SK-N-MC (cell line): ENCODE results near the gene BLOC1S6.

ENCODE experiments used
- DNase-seq: peaks from one replicate; pipeline ENCODE4 v3.0.0-alpha.2; 2011; ENCODE audit warnings: low read depth, low spot score
- H3K27ac ChIP-seq: fragments of 200-600 bp; sonication (generic); 2 replicates; pipeline ENCODE4 v1.5.1; 2016; ENCODE audit warnings: mixed run types
- H3K36me3 ChIP-seq: fragments of 200-600 bp; sonication (generic); 2 replicates; pipeline ENCODE4 v1.6.1; 2017; ENCODE audit warnings: antibody characterized with exemption, low read length, mixed read lengths; ENCODE audit not compliant: insufficient read depth
- H3K4me3 ChIP-seq: fragments of 200-600 bp; sonication (generic); 2 replicates; pipeline ENCODE4 v1.5.1; 2016
- H3K9ac ChIP-seq: fragments of 200-600 bp; sonication (generic); 2 replicates; pipeline ENCODE4 v1.8.0; 2017; ENCODE audit warnings: mixed run types, mixed read lengths; ENCODE audit not compliant: insufficient read length
- H3K9me3 ChIP-seq: fragments of 200-600 bp; sonication (generic); 2 replicates; pipeline ENCODE4 v1.6.1; 2017; ENCODE audit warnings: low read depth, mild to moderate bottlenecking, antibody characterized with exemption, low read length, moderate library complexity, mixed read lengths
- EZH2 ChIP-seq: fragments of 200-600 bp; sonication (generic); IDR thresholded peaks from one replicate; pipeline ENCODE4 v1.6.1; 2017; ENCODE audit warnings: antibody characterized with exemption
- FOXP2 ChIP-seq: optimal IDR thresholded peaks from 2 replicates; pipeline ENCODE3; 2011; ENCODE audit warnings: mild to moderate bottlenecking, moderate library complexity; ENCODE audit not compliant: insufficient read depth; ENCODE audit errors: extremely low read length, control extremely low read depth
- POLR2AphosphoS5 ChIP-seq: IDR thresholded peaks from 2 replicates; pipeline ENCODE4 v1.6.1; 2012; ENCODE audit warnings: mild to moderate bottlenecking, low read depth, low read length, borderline replicate concordance

The BLOC1S6 gene, protein sequence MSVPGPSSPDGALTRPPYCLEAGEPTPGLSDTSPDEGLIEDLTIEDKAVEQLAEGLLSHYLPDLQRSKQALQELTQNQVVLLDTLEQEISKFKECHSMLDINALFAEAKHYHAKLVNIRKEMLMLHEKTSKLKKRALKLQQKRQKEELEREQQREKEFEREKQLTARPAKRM

GRCh38 chr15:45587095-45587862 is at the start of gene BLOC1S6:
Gene BLOC1S6, plus strand, starts transcription at chr15:45587379. Its CDS starts 65 bp downstream, at chr15:45587444.
- H3K9ac ChIP-seq, result peak within 1 kb of the TSS; percentile 98
- H3K4me3 ChIP-seq, result peak within 1 kb of the TSS; percentile 94
- no peak for TF ChIP-seq FOXP2
- TF ChIP-seq POLR2AphosphoS5, result peak; percentile 91
- no peak for TF ChIP-seq EZH2
- H3K9me3 ChIP-seq, result no peaks in the 10 kb centered on the region
- peaks cover under 1% of the 10 kb centered on the region; the same call in 1 of the 2 replicates for H3K36me3 ChIP-seq
- peak within 1 kb of the TSS; percentile 96 for H3K27ac ChIP-seq
- no peak for DNase-seq

GRCh38 chr15:45539680-45540079 is 47.5 kb upstream of the BLOC1S6 start:
- DNase-seq, result no peak
- TF ChIP-seq POLR2AphosphoS5 (no peak), EZH2 (no peak), FOXP2 (no peak)
- H3K4me3 ChIP-seq, result no peak overlapping the region
- no peak overlapping the region for H3K9ac ChIP-seq
- no peaks in the 10 kb centered on the region for H3K36me3 ChIP-seq
- H3K9me3 ChIP-seq, result no peaks in the 10 kb centered on the region
- no peak overlapping the region for H3K27ac ChIP-seq

DNA sequence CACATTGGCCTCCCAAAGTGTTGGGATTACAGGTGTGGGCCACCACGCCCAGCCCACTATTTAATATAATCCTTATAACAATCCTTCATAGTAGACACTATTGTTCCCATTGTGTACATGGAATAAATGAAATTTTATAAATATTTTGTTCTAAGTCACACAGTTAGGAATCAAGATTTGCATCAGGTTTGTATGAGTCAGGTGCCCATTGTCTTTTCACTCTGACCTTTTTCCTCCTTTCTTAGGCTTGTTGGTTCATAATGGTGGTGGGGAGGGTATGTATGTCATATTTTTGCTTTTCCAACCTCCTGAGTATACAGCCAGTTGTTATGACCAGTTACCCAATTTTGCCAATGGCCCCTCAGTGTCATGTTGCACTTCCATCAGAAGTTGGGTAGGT is 46.6 kb upstream of the BLOC1S6 start:
- no peak for TF ChIP-seq POLR2AphosphoS5
- TF ChIP-seq EZH2, result no peak
- TF ChIP-seq FOXP2, result no peak
- no peak for DNase-seq
- Histone ChIP-seq H3K9me3 (no peaks in the 10 kb centered on the region), H3K4me3 (no peak overlapping the region), H3K27ac (no peak overlapping the region), H3K36me3 (no peaks in the 10 kb centered on the region), H3K9ac (no peak overlapping the region)

DNA sequence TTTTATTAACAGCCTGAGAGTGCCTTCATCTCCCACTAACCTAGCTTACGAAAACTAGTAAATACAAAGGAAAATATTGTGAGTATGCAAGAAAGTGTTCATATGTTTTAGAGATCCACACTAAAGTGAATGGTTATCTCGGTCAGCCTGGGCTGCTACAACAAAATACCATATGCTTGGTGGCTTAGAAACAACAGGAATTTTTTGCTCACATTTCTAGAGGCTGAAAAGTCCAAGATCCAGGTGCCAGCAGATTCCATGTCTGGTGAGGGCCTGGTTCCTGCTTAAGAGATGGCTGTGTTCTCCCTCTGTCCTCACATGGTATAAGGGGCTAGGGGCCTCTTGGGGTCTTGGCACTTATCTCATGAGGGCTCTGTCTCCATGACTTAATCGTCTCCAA is 44.1 kb upstream of the BLOC1S6 start:
- H3K36me3 ChIP-seq, result no peaks in the 10 kb centered on the region
- no peak overlapping the region for H3K4me3 ChIP-seq
- no peak for DNase-seq
- H3K9me3 ChIP-seq, result no peaks in the 10 kb centered on the region
- TF ChIP-seq FOXP2 (no peak), EZH2 (no peak), POLR2AphosphoS5 (no peak)
- no peak overlapping the region for H3K9ac ChIP-seq
- H3K27ac ChIP-seq, result no peak overlapping the region

- no peak overlapping the region for H3K27ac ChIP-seq
- TF ChIP-seq POLR2AphosphoS5, result no peak
- no peak for TF ChIP-seq EZH2
- TF ChIP-seq FOXP2, result no peak
- H3K4me3 ChIP-seq, result no peak overlapping the region
- DNase-seq, result no peak
- H3K9ac ChIP-seq, result no peak overlapping the region
- H3K9me3 ChIP-seq, result no peaks in the 10 kb centered on the region
- H3K36me3 ChIP-seq, result no peaks in the 10 kb centered on the region
Measured at GRCh38 chr15:45544266-45545023, 42.7 kb upstream of the BLOC1S6 start.

- Histone ChIP-seq H3K4me3 (no peak overlapping the region), H3K27ac (no peak overlapping the region), H3K9ac (no peak overlapping the region), H3K9me3 (no peaks in the 10 kb centered on the region), H3K36me3 (no peaks in the 10 kb centered on the region)
- no peak for DNase-seq
- TF ChIP-seq FOXP2, result no peak
- TF ChIP-seq EZH2, result no peak
- no peak for TF ChIP-seq POLR2AphosphoS5
Measured at GRCh38 chr15:45546789-45547188, 40.4 kb upstream of the BLOC1S6 start.

DNA sequence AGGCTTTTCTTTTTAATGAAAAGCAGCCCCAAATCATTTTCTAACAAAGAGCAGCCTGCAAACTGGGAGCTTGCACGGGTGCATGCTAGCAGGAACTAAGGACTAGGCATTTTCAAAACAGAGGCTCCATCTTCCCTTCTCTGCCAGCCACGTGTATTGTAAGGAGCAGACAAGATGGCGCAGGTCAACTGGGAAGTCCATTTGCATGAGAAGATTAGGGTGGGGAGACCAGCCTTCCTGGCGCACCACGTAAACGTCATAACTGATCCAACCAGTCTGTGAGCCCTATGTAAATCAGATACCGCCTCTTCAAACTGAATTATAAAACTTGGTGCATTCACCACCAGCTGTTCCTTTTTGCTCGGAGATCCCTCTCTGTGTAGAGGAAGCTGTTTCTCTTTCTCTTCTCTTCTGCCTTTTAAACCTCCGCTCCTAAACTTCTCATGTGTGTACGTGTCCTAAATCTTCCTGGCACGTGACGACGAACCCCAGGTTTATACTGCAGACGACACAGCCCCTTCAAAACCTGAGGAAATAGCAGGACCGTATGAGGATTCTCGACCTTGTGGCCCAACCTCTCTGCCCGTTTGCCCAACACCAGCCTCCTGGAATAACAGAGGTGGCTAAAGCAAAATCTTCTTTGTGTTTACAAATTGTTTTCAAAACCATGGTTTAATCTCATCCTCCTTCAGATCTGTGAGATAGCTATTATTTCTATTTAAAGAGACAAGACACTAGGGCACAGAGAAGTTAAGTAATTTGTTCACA is 38.2 kb upstream of the BLOC1S6 start:
- H3K36me3 ChIP-seq, result no peaks in the 10 kb centered on the region
- H3K9me3 ChIP-seq, result no peaks in the 10 kb centered on the region
- DNase-seq, result no peak
- TF ChIP-seq POLR2AphosphoS5 (no peak), FOXP2 (no peak), EZH2 (no peak)
- H3K9ac ChIP-seq, result no peak overlapping the region
- H3K4me3 ChIP-seq, result no peak overlapping the region
- no peak overlapping the region for H3K27ac ChIP-seq

DNA sequence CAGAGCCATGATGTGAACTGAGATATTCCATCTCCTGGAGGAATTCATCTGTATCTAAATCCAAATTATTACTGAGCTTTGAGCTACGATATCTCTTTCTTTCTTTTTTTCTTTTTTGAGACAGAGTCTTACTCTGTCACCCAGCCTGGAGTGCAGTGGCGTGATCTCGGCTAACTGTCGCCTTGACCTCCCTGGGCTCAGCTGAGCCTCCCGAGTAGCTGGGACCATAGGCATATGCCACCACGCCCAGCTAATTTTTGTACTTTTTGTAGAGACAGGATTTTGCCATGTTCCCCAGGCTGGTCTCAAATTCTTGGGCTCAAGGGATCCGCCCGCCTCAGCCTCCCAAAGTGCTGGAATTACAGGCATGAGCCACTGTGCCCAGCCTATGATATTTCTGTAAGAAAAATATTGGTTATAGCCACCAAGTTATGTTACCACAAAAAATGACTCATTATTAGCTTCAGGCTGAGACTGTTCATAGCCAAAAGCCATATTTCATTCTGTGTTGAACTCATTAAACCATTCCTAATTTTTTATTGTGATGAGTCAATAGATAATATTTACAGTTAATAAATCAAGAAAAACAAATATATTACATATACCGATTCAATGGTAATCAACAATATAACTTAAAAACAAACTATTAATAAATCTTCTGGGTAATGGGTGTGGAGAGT is 37.5 kb upstream of the BLOC1S6 start:
- Histone ChIP-seq H3K9me3 (no peaks in the 10 kb centered on the region), H3K4me3 (no peak overlapping the region), H3K9ac (no peak overlapping the region), H3K36me3 (no peaks in the 10 kb centered on the region), H3K27ac (no peak overlapping the region)
- TF ChIP-seq POLR2AphosphoS5, result no peak
- TF ChIP-seq EZH2, result no peak
- no peak for TF ChIP-seq FOXP2
- no peak for DNase-seq
